Heart left ventricle (tissue), 16 donors: ENCODE results near the gene MOXD1. TPM values are rescaled to one million over a fixed set of nuclear protein-coding genes. Genes with fewer than 3 reads are reported as not detected.

Experiments
- ATAC-seq, 4 donors: fragments of 200-7000 bp; cut with Tn5 transposase; one replicate each; pipeline ENCODE4 v1.9.1; 2020 to 2022; ENCODE audit warnings: moderate library complexity in 4 of 4, mild to moderate bottlenecking in 3 of 4, moderate number of reproducible peaks in 1 of 4
- DNase-seq, 5 donors: peaks; one replicate each; pipeline ENCODE4 v3.0.0-alpha.2; 2020
- H3K27ac ChIP-seq, 12 donors: fragments of 200-600 bp; sonication (generic) in 4 of 12; one replicate each; pipeline versions ENCODE4 v1.5.0 to v1.8.0; 2016 to 2022; ENCODE audit warnings: mild to moderate bottlenecking in 2 of 12
- H3K27me3 ChIP-seq, 9 donors: fragments of 200-600 bp; sonication (generic) in 2 of 9; one replicate each; pipeline versions ENCODE4 v1.5.1 to v1.8.0; 2016 to 2022; ENCODE audit warnings: mild to moderate bottlenecking in 3 of 9
- H3K36me3 ChIP-seq, 9 donors: fragments of 200-600 bp; sonication (generic) in 2 of 9; one replicate each; pipeline versions ENCODE4 v1.5.0 to v1.8.0; 2018 to 2022; ENCODE audit warnings: mild to moderate bottlenecking in 2 of 9
- H3K4me1 ChIP-seq, 12 donors: fragments of 200-600 bp; sonication (generic) in 4 of 12; one replicate each; pipeline versions ENCODE4 v1.5.0 to v1.8.0; 2016 to 2022; ENCODE audit warnings: mild to moderate bottlenecking in 3 of 12
- H3K4me3 ChIP-seq, 12 donors: fragments of 200-600 bp; sonication (generic) in 4 of 12; one replicate each; pipeline versions ENCODE4 v1.5.0 to v1.8.0; 2017 to 2022; ENCODE audit warnings: mild to moderate bottlenecking in 9 of 12, moderate library complexity in 4 of 12
- H3K9me3 ChIP-seq, 12 donors: fragments of 200-600 bp; sonication (generic) in 4 of 12; one replicate each; pipeline versions ENCODE4 v1.5.0 to v1.8.0; 2016 to 2022; ENCODE audit warnings: mild to moderate bottlenecking in 1 of 12
- CTCF ChIP-seq, 12 donors: fragments of 200-600 bp; sonication (generic) in 4 of 12; IDR thresholded peaks; one replicate each; pipeline versions ENCODE4 v1.5.0 to v1.8.0; 2018 to 2022; ENCODE audit warnings: antibody characterized with exemption in 12 of 12, mild to moderate bottlenecking in 5 of 12
- POLR2A ChIP-seq, 2 donors: fragments of 450-650 bp; IDR thresholded peaks; one replicate each; pipeline ENCODE4 v1.6.1; 2017; ENCODE audit warnings: antibody characterized with exemption in 2 of 2, mild to moderate bottlenecking in 2 of 2, moderate library complexity in 2 of 2
- WGBS, 4 donors: extraction: QIAGEN DNeasy Blood & Tissue Kit in 2 of 4; methylation state at CpG; one replicate each; pipeline versions ENCODE4 v1.1.5 to v1.1.7; 2013 to 2018; 5-methylcytosine and 5-hydroxymethylcytosine counted together
- intact Hi-C, 10 donors: fragments of 100-400 bp; cut with DNase I; formaldehyde crosslinking; loops; one replicate each; pipeline versions ENCODE4 v1.11.1 to v1.14.2; 2022
- polyA plus RNA-seq, 2 donors: library from polyadenylated mRNA; stranded (reverse); fragments of 200-250 nt; gene quantifications; one replicate each; pipeline ENCODE4 v1.2.3, GENCODE V29; 2013
- total RNA-seq, 9 donors: library from RNA; depleted of rRNA in 2 of 9; stranded (reverse); fragments of >200 nt in 2 of 9; fragmentation: NEBNext Ultra II Directional in 3 of 9; extraction: Animal tissue kit (Norgen Biotek cat#: 25700) in 3 of 9; gene quantifications; one replicate each; pipeline versions ENCODE4 v1.1.0 to v1.2.4, GENCODE V29; 2016 to 2023
- donor health status: ischemic (EF 13 %, LVEDD 7.1; RV severe dilation, severe dysfunction).
- donor health status: healthy with polysubstance abuse.
- donor health status: DM: no; HTN: yes; CAD: no.
- donor health status: DM: no; HTN: no; CAD: no.
- donor health status: ischemic (EF 25% LVEDD 6.9; RV normal size, moderate dysfunction).
- donor health status: ischemic (EF 25% LVEDD 5.7; RV mildly dilated, moderate dysfunction).
- donor health status: healthy.
- donor health status: DM: yes; HTN: yes; CAD: no.
- donor health status: ischemic (EF 35%, LVEDD 5.7; RV mildly dilated, moderate dysfunction).
- donor health status: nonischemic (EF 11% LVEDD 7.7; RV severe dilation, severe dysfunction).
- donor health status: DM: yes; HTN: yes; CAD: no.
- donor health status: PGD.
- donor health status: ischemic (EF 29% LVEDD 5.4; RV normal size, mild dysfunction).
- donor health status: nonischemic (EF 23%, LVEDD 6.1; RV moderate dilation, normal function).

The MOXD1 gene
- total and polyA plus RNA-seq, 11 donors = 0.69 to 10.5 (median 3.0) TPM

DNA sequence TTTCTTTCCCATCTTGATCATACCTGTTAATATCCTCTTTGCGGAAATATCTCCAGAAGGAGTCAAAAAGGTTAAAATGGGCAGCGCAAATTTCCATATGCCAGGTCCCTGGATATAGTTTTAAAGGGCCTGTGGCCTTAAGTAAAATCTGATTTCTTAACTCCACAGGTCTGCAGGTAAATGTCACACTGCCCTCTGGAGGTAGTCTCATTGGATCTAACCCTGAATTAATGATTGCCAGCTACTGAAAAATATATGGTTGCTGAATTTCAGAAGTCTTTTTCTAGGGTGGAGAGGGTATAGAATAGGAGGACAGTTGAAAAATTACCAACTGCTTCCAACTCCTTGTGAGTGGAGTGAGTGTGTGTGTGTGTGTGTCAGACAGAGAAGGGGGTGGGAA lies 8.5 kb downstream of the MOXD1 start:
- no peak for DNase-seq
- no peaks in the 10 kb centered on the region for H3K36me3 ChIP-seq
- 96 to 98% (median 97%) methylated on average over 2 of the region's 2 CpGs for WGBS, 4 donors
- peaks cover 0 to 6% (median 0%) of the 10 kb centered on the region in 12 donors for H3K4me1 ChIP-seq
- ATAC-seq = no peak
- peak overlapping the region in 4 of 12 donors; percentile 4 to 60 (median 30) for H3K27ac ChIP-seq
- H3K9me3 ChIP-seq = peaks cover 0 to 29% (median 10%) of the 10 kb centered on the region in 12 donors
- H3K4me3 ChIP-seq = no peak overlapping the region
- H3K27me3 ChIP-seq = no peaks in the 10 kb centered on the region
- intact Hi-C loops = no loop called here
- TF ChIP-seq POLR2A (IDR thresholded peaks at IDR 0.05) (no peak), CTCF (IDR thresholded peaks at IDR 0.05) (no peak)

DNA sequence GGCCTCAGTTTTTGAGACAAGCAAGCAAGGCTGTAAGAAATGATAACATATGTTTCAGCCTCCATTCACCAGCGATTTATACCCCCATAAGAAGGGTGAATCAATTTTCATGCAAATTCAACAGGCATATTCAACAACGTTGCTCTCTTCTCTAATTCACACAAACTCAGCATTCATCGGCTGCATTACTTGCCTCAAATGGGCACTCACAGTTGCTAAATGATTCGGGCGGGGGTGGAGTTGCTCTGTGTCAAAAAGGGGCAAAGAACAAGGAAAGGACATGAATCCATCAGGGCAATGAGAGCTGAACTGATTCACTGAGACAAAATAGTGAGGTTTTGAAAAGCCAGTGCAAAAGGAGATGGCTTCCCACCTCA lies 9.0 kb downstream of the MOXD1 start:
- Histone ChIP-seq H3K27ac (peak overlapping the region in 6 of 12 donors; percentile 4 to 60 (median 30)), H3K36me3 (no peaks in the 10 kb centered on the region), H3K27me3 (no peaks in the 10 kb centered on the region), H3K9me3 (peaks cover 0 to 29% (median 10%) of the 10 kb centered on the region in 12 donors), H3K4me1 (peaks cover 0 to 6% (median 0%) of the 10 kb centered on the region in 12 donors), H3K4me3 (no peak overlapping the region)
- intact Hi-C loops = no loop called here
- TF ChIP-seq CTCF (IDR thresholded peaks at IDR 0.05) = no peak
- no peak for TF ChIP-seq POLR2A (IDR thresholded peaks at IDR 0.05)
- 72 to 74% (median 73%) methylated on average over 5 of the region's 5 CpGs for WGBS, 4 donors
- DNase-seq = no peak
- no peak for ATAC-seq

DNA sequence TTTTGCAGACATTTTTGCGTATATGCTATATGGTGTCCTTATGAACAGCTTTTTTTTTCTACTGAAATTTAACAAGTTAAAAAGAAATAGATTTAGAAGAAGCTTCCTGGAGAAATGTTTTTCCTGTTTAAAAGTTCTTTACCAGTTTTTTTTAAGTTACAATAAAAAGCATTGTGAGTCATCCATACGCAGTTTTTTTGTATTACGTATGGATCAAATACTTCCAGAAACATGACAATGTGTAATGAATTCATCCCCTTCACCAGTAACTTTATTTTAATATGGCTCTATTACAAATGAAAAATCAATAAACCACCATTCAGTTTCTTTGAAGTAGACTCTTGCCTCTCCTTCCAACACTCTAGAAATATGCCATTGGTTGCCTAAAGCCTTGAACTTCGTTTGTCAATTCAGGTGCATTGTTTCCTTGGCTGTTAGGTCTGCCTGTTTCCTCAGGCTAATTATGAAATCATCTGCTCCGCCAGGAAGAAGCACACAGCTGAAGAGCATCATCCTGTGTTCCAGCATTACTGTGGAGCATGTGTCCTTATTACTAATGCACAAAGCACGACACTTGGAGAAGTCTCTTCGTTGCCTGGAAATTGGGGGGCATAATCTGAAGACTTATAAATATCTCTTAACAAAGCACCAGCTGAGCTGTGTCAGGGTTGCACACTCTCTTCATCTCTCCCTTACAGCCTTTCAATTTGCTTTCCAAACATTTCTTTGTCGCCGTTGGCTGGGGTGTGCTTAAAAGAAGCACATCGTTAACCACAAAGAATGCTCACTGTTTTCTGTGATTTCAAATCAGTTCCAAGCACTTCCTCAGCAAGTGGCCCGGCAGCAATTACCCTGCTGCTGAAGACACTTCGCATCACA lies 9.6 kb downstream of the MOXD1 start:
- peak; percentile 81 to 98 (median 92) for ATAC-seq
- DNase-seq = peak in 4 of 5 donors; percentile 18 to 51 (median 34)
- Histone ChIP-seq H3K27ac (peak overlapping the region in 4 of 12 donors; percentile 24 to 60 (median 42)), H3K36me3 (no peaks in the 10 kb centered on the region), H3K27me3 (no peaks in the 10 kb centered on the region), H3K4me3 (no peak overlapping the region), H3K9me3 (peaks cover 0 to 26% (median 10%) of the 10 kb centered on the region in 12 donors), H3K4me1 (peaks cover 0 to 6% (median 0%) of the 10 kb centered on the region in 12 donors)
- TF ChIP-seq POLR2A (IDR thresholded peaks at IDR 0.05) = no peak
- TF ChIP-seq CTCF (IDR thresholded peaks at IDR 0.05) = no peak
- 50 to 52% (median 51%) methylated on average over 12 of the region's 12 CpGs for WGBS, 4 donors
- intact Hi-C loops = no loop called here

GRCh38 chr6:132390451-132390850 lies 10.8 kb downstream of the MOXD1 start:
- WGBS, 4 donors = 81 to 87% (median 83%) methylated on average over 4 of the region's 4 CpGs
- intact Hi-C loops = no loop called here
- H3K4me1 ChIP-seq = peaks cover 0 to 6% (median 0%) of the 10 kb centered on the region in 12 donors
- peaks cover 0 to 17% (median 7%) of the 10 kb centered on the region in 12 donors for H3K9me3 ChIP-seq
- H3K27ac ChIP-seq = no peak overlapping the region
- no peaks in the 10 kb centered on the region for H3K27me3 ChIP-seq
- no peak overlapping the region for H3K4me3 ChIP-seq
- DNase-seq = no peak
- TF ChIP-seq POLR2A (IDR thresholded peaks at IDR 0.05) (no peak), CTCF (IDR thresholded peaks at IDR 0.05) (no peak)
- ATAC-seq = no peak
- no peaks in the 10 kb centered on the region for H3K36me3 ChIP-seq
